CD4-positive, alpha-beta T cell (primary cell): ENCODE measurements around the gene C11orf21. TPM values are rescaled to one million over a fixed set of nuclear protein-coding genes. Genes with fewer than 3 reads are reported as not detected.
"Not testable (repeated sequence)": the region's sequence is repeated elsewhere in the genome, so short reads cannot be mapped to it uniquely, and the experiment has no call there.

Experiments
- ATAC-seq: fragments of 200-7000 bp; cut with Tn5 transposase; one replicate; pipeline ENCODE4 v1.10.0; 2022; ENCODE audit warnings: mild to moderate bottlenecking; ENCODE audit not compliant: poor library complexity
- CTCF ChIA-PET: fragments of 350-600 bp; sonication (Branson Sonifier 250); formaldehyde crosslinking; loops from one replicate; lab custom pipeline; 2021; ENCODE audit warnings: antibody characterized with exemption, inconsistent platforms; lab: Charles Lee
- POLR2A ChIA-PET: fragments of 350-600 bp; sonication (Branson Sonifier 250); formaldehyde crosslinking; loops from one replicate; lab custom pipeline; 2021; ENCODE audit warnings: antibody characterized with exemption, inconsistent platforms; lab: Charles Lee
- DNase-seq, 14 experiments: peaks; one replicate each; pipeline ENCODE4 v3.0.0-alpha.2; 2013 to 2020; ENCODE audit warnings: mixed read lengths in 2 of 14
- H3K27ac ChIP-seq, 2 donors: one replicate each; pipeline versions ENCODE4 v1.5.1 to v1.7.0; 2013; ENCODE audit warnings: low read length in 2 of 2, low read depth in 1 of 2, mild to moderate bottlenecking in 1 of 2
- H3K27me3 ChIP-seq, 2 experiments: 1 replicate in 1 of 2; 2 replicates in 1 of 2; pipeline versions ENCODE4 v1.6.1 to v1.7.0; 2013; ENCODE audit warnings: low read length in 2 of 2, control low read depth in 1 of 2, mild to moderate bottlenecking in 1 of 2, moderate library complexity in 1 of 2; ENCODE audit not compliant: insufficient read depth in 2 of 2, control insufficient read depth in 1 of 2
- H3K36me3 ChIP-seq: one replicate; pipeline ENCODE4 v1.6.1; 2013; ENCODE audit warnings: low read length, control low read depth; ENCODE audit not compliant: insufficient read depth
- H3K4me1 ChIP-seq: one replicate; pipeline ENCODE4 v1.6.1; 2013; ENCODE audit warnings: low read length, control low read depth; ENCODE audit not compliant: insufficient read depth
- H3K4me3 ChIP-seq: one replicate; pipeline ENCODE4 v1.5.1; 2013; ENCODE audit warnings: mild to moderate bottlenecking, low read length, moderate library complexity
- H3K9me3 ChIP-seq, 2 experiments: 1 replicate in 1 of 2; 2 replicates in 1 of 2; pipeline versions ENCODE4 v1.6.1 to v1.7.0; 2013; ENCODE audit warnings: low read length in 2 of 2, mild to moderate bottlenecking in 2 of 2, control low read depth in 1 of 2, moderate library complexity in 1 of 2; ENCODE audit not compliant: control insufficient read depth in 1 of 2, insufficient read depth in 1 of 2
- H3K27ac Mint-ChIP-seq: one replicate; pipeline ENCODE4 v1.8.0; 2020; ENCODE audit warnings: mixed read lengths
- H3K27me3 Mint-ChIP-seq: one replicate; pipeline ENCODE4 v1.8.0; 2021; ENCODE audit warnings: mixed read lengths
- H3K36me3 Mint-ChIP-seq: one replicate; pipeline ENCODE4 v1.8.0; 2021; ENCODE audit warnings: low read depth, mixed read lengths
- H3K4me1 Mint-ChIP-seq: one replicate; pipeline ENCODE4 v1.8.0; 2021; ENCODE audit warnings: low read depth, mixed read lengths
- H3K4me3 Mint-ChIP-seq: one replicate; pipeline ENCODE4 v1.8.0; 2020; ENCODE audit warnings: mild to moderate bottlenecking, mixed read lengths
- H3K9me3 Mint-ChIP-seq: one replicate; pipeline ENCODE4 v1.8.0; 2020; ENCODE audit warnings: mixed read lengths
- intact Hi-C, 2 experiments: fragments of 100-400 bp; cut with DNase I in 1 of 2; cut with micrococcal nuclease in 1 of 2; formaldehyde crosslinking; loops; one replicate each; pipeline versions ENCODE4 v1.15.1 to v1.9.0; 2023 to 2025; cut with DNase I, micrococcal nuclease
- total RNA-seq, 174 experiments: library from RNA in 2 of 174; stranded (reverse) in 2 of 174; gene quantifications; one replicate each; pipeline ENCODE4 v1.2.3 and lab custom pipeline; 2021 to 2026
- TF ChIP-seq, protein P1 (sequence below): fragments of 200-600 bp; IDR thresholded peaks from one replicate; pipeline ENCODE4 v1.8.0; 2022; ENCODE audit warnings: antibody characterized with exemption, mild to moderate bottlenecking

Gene C11orf21
- total RNA-seq, 2 experiments from 2014 or later = 71.2 to 71.7 TPM

DNA sequence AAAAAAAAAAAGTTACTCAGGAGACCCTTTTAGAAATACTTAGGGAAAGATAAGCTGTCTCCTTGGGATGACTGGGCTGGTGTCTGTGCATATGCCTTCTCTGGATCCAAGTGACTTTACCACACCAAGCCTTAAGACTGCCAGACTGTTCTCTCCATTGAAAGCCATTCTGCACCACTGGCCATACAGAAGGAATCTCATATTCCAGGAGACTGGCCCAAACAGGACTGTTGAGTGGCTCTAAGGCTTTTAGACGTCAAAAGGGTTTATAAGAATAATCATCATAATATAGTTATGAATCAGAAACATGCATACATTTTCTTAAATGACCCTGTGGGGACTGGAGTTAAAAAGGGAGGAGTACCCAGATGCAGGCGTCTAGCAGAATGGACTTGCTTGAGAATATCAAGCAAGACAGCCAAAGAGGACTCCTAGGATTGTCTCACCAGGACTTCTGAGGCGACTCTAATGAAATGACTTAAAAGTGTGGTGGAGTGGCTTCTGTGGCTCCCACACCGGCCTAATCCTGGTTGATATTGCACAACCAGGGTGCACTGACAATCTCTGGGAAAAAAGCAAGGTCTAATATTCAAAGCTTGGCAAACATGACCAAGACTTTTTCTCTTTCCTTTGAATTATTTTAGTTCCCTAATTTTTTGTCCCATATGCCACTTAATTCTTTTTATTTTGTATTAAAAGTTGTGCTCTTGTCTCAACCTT is 31.9 kb upstream of the C11orf21 start:
- H3K27me3 Mint-ChIP-seq = peaks cover 27% of the 10 kb centered on the region
- H3K9me3 ChIP-seq = peaks cover 0 to 15% of the 10 kb centered on the region in 2 experiments
- ATAC-seq, POLR2A ChIA-PET, H3K4me3 ChIP-seq, H3K4me1 Mint-ChIP-seq, intact Hi-C loops, H3K36me3 ChIP-seq, H3K27ac Mint-ChIP-seq, H3K27ac ChIP-seq, H3K9me3 Mint-ChIP-seq, H3K36me3 Mint-ChIP-seq, DNase-seq, H3K4me3 Mint-ChIP-seq, H3K4me1 ChIP-seq, CTCF ChIA-PET, H3K27me3 ChIP-seq: not testable (repeated sequence)

DNA sequence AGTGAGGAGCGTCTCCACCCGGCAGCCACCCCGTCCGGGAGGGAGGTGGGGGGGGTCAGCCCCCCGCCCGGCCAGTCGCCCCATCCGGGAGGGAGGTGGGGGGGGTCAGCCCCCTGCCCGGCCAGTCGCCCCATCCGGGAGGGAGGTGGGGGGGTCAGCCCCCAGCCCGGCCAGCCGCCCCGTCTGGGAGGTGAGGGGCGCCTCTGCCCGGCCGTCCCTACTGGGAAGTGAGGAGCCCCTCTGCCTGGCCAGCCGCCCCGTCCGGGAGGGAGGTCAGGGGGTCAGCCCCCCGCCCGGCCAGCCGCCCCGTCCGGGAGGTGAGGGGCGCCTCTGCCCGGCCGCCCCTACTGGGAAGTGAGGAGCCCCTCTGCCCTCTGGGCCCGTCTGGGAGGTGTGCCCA is 30.9 kb upstream of the C11orf21 start:
- H3K4me1 Mint-ChIP-seq, ATAC-seq, POLR2A ChIA-PET, CTCF ChIA-PET, H3K27ac Mint-ChIP-seq, H3K9me3 Mint-ChIP-seq, H3K27ac ChIP-seq, H3K4me3 Mint-ChIP-seq, DNase-seq, H3K4me3 ChIP-seq, H3K36me3 Mint-ChIP-seq, intact Hi-C loops, H3K4me1 ChIP-seq, H3K27me3 ChIP-seq, H3K36me3 ChIP-seq: not testable (repeated sequence)
- H3K27me3 Mint-ChIP-seq = peaks cover 27% of the 10 kb centered on the region
- H3K9me3 ChIP-seq = peaks cover 0 to 15% of the 10 kb centered on the region in 2 experiments

DNA sequence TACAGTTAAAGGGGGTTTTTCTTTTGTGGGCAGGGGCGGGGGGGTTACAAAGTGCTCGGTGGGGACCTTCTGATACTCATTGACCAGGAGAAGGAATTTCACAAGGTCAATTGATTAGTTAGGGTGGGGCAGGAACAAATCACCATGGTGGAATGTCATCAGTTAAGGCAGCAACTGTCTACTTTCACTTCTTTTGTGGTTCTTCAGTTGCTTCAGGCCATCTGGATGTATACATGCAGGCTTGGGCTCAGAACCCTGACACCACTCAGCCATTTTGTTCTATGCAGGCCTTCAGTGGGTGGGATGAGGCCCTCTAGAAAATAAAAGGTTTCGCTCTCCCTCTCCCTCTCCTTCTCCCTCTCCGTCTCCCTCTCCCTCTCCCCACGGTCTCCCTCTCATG is 29.7 kb upstream of the C11orf21 start:
- ChIA-PET CTCF (no interaction called here), POLR2A (no interaction called here)
- Histone ChIP-seq H3K36me3 (no peaks in the 10 kb centered on the region), H3K27me3 (peaks cover 4 to 6% of the 10 kb centered on the region in 2 experiments), H3K4me3 (no peak overlapping the region), H3K9me3 (peaks cover 0 to 24% of the 10 kb centered on the region in 2 experiments), H3K4me1 (no peaks in the 10 kb centered on the region), H3K27ac (no peak overlapping the region)
- Mint-ChIP-seq H3K9me3 (no peaks in the 10 kb centered on the region), H3K27ac (no peak overlapping the region), H3K27me3 (peaks cover 19% of the 10 kb centered on the region), H3K4me3 (no peak overlapping the region), H3K36me3 (no peaks in the 10 kb centered on the region), H3K4me1 (no peaks in the 10 kb centered on the region)
- intact Hi-C loops = no loop called here
- no peak for ATAC-seq
- no peak for DNase-seq
- TF ChIP-seq, protein P1, sequence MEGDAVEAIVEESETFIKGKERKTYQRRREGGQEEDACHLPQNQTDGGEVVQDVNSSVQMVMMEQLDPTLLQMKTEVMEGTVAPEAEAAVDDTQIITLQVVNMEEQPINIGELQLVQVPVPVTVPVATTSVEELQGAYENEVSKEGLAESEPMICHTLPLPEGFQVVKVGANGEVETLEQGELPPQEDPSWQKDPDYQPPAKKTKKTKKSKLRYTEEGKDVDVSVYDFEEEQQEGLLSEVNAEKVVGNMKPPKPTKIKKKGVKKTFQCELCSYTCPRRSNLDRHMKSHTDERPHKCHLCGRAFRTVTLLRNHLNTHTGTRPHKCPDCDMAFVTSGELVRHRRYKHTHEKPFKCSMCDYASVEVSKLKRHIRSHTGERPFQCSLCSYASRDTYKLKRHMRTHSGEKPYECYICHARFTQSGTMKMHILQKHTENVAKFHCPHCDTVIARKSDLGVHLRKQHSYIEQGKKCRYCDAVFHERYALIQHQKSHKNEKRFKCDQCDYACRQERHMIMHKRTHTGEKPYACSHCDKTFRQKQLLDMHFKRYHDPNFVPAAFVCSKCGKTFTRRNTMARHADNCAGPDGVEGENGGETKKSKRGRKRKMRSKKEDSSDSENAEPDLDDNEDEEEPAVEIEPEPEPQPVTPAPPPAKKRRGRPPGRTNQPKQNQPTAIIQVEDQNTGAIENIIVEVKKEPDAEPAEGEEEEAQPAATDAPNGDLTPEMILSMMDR = no peak

DNA sequence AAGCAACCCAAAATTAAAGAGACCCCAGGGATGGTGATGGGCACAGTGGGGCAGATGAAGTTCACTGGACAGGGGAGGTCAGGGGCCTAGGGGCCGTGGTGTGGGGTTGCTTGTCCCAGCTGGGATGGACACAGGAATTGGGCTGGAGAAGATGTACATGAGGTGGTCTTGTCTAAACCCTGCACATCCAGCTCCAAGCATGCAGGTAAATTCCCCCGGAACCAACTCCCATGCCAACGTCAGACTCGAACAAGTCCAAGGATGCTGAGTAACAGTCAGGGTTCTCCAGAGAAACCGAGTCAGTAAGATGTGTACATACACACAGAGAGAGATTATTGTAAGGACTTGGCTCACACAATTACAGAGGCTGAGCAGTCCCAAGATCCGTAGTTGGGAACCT is 29.0 kb upstream of the C11orf21 start:
- ATAC-seq = no peak
- H3K4me3 ChIP-seq = no peak overlapping the region
- Mint-ChIP-seq H3K27me3 (peaks cover 15% of the 10 kb centered on the region), H3K36me3 (no peaks in the 10 kb centered on the region), H3K4me3 (no peak overlapping the region), H3K27ac (no peak overlapping the region), H3K9me3 (no peaks in the 10 kb centered on the region), H3K4me1 (no peaks in the 10 kb centered on the region)
- intact Hi-C loops = no loop called here
- no peaks in the 10 kb centered on the region for H3K36me3 ChIP-seq
- H3K27me3 ChIP-seq = peaks cover 4 to 6% of the 10 kb centered on the region in 2 experiments
- H3K27ac ChIP-seq = no peak overlapping the region
- ChIA-PET CTCF (no interaction called here), POLR2A (no interaction called here)
- no peak for DNase-seq
- H3K4me1 ChIP-seq = no peaks in the 10 kb centered on the region
- TF ChIP-seq, protein P1 = no peak
- peaks cover 0 to 25% of the 10 kb centered on the region in 2 experiments for H3K9me3 ChIP-seq
